ENCODE results near the gene RPS15A. TPM values are rescaled to one million over a fixed set of nuclear protein-coding genes. Genes with fewer than 3 reads are reported as not detected.

Gene RPS15A
- total RNA-seq, 4 donors from 2014 or later: 697 to 1,427 (median 1,125) TPM

DNA sequence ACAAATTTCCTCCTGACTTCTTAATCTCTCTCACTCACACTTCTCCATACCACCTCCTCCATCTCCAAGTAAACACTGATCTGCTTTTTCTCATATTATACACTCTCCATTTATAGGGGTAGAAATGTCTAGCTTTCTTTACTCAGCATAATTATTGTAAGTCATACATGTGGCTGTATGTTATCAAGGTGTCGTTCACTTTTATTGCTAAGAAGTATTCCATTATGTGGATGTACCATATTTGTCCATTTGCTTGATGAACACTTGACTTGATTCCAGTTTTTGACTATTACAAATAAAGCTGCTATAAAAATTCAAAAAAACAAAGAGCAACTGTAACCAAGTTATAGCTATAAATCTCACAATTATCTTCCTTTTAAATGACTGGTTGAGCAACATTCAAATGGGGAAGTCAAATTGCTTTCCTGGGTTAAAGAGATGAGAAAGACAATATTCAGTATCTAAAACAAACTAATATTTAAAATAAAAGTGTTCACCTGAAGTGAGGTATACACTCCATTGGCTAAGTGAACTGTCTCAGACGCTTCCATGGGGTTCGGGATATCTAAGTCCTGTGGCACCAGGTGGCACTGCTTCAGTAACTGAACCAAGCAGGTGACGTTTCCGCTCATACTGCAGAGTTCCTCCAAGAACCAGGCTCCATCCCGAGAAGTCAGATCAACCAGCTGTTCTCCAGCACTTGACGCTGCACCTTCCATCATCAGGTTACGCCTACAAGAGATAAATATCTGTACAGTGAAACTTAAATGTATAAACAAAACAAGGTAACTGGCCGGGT, 43.8 kb upstream of the RPS15A start:
- H3K27me3 ChIP-seq: no peaks in the 10 kb centered on the region
- no peak overlapping the region for H3K27ac ChIP-seq
- no peak for DNase-seq (ENCODE audit: low spot score in 2 of 2)
- TF ChIP-seq POLR2A (IDR thresholded peaks at IDR 0.05) (no peak), EP300 (IDR thresholded peaks at IDR 0.05) (no peak)
- TF ChIP-seq, protein P1, sequence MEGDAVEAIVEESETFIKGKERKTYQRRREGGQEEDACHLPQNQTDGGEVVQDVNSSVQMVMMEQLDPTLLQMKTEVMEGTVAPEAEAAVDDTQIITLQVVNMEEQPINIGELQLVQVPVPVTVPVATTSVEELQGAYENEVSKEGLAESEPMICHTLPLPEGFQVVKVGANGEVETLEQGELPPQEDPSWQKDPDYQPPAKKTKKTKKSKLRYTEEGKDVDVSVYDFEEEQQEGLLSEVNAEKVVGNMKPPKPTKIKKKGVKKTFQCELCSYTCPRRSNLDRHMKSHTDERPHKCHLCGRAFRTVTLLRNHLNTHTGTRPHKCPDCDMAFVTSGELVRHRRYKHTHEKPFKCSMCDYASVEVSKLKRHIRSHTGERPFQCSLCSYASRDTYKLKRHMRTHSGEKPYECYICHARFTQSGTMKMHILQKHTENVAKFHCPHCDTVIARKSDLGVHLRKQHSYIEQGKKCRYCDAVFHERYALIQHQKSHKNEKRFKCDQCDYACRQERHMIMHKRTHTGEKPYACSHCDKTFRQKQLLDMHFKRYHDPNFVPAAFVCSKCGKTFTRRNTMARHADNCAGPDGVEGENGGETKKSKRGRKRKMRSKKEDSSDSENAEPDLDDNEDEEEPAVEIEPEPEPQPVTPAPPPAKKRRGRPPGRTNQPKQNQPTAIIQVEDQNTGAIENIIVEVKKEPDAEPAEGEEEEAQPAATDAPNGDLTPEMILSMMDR (IDR thresholded peaks at IDR 0.05): no peak
- no peaks in the 10 kb centered on the region for H3K9me3 ChIP-seq
- no peaks in the 10 kb centered on the region for H3K4me1 ChIP-seq
- peaks cover 6 to 99% (median 22%) of the 10 kb centered on the region in 3 donors for H3K36me3 ChIP-seq
- no peak overlapping the region for H3K4me3 ChIP-seq
- WGBS, 2 donors: 92 to 95% methylated on average over 9 of the region's 9 CpGs

DNA sequence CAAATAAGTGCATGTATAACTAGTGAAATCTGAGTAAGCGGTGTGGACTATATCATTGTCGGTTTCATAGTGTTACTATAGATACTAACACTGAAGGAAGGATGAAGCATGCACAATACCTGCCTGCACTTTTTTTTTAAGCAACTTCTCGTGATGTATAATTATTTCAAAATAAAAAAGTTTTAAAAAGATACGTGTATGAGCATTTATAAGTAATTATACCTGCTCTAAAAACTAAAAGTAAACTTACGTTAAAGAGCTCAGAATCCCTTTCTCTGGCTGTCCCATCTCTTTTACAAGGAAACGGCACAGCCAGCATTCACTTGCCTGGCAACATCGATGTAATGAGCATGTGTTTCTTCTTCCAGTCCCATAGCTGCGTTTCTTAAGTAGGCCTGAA, 42.5 kb upstream of the RPS15A start:
- H3K27me3 ChIP-seq: no peaks in the 10 kb centered on the region
- H3K9me3 ChIP-seq: no peaks in the 10 kb centered on the region
- peaks cover 6 to 99% (median 16%) of the 10 kb centered on the region in 3 donors for H3K36me3 ChIP-seq
- TF ChIP-seq POLR2A (IDR thresholded peaks at IDR 0.05) (no peak), EP300 (IDR thresholded peaks at IDR 0.05) (no peak)
- TF ChIP-seq, protein P1 (IDR thresholded peaks at IDR 0.05): no peak
- DNase-seq (ENCODE audit: low spot score in 2 of 2): no peak
- no peak overlapping the region for H3K4me3 ChIP-seq
- WGBS, 2 donors: 90 to 91% methylated on average over 8 of the region's 8 CpGs
- H3K27ac ChIP-seq: no peak overlapping the region
- H3K4me1 ChIP-seq: no peaks in the 10 kb centered on the region

DNA sequence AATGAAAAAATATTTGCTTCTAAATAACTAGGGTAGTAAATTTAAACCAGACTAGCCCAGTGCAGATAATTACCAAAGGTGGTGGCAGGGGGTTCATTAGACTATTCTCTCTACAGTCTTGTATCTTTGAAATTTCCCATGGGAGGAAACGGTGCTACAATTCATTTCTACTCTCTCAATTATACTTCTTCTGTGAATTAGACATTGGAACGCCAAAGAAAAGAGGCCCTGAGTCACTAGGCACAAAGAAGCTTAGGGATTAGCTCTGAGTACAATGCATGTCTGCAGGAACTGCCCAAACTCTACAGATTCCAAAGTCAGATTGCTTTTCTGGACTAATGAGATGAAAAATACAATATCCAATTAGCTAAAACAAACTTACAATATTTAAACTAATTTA, 41.9 kb upstream of the RPS15A start:
- no peaks in the 10 kb centered on the region for H3K4me1 ChIP-seq
- no peaks in the 10 kb centered on the region for H3K27me3 ChIP-seq
- DNase-seq (ENCODE audit: low spot score in 2 of 2): no peak
- H3K4me3 ChIP-seq: no peak overlapping the region
- peaks cover 7 to 95% (median 13%) of the 10 kb centered on the region in 3 donors for H3K36me3 ChIP-seq
- H3K9me3 ChIP-seq: no peaks in the 10 kb centered on the region
- TF ChIP-seq, protein P1 (IDR thresholded peaks at IDR 0.05): no peak
- TF ChIP-seq EP300 (IDR thresholded peaks at IDR 0.05) (no peak), POLR2A (IDR thresholded peaks at IDR 0.05) (no peak)
- no peak overlapping the region for H3K27ac ChIP-seq
- 67 to 81% methylated on average over 2 of the region's 2 CpGs for WGBS, 2 donors

DNA sequence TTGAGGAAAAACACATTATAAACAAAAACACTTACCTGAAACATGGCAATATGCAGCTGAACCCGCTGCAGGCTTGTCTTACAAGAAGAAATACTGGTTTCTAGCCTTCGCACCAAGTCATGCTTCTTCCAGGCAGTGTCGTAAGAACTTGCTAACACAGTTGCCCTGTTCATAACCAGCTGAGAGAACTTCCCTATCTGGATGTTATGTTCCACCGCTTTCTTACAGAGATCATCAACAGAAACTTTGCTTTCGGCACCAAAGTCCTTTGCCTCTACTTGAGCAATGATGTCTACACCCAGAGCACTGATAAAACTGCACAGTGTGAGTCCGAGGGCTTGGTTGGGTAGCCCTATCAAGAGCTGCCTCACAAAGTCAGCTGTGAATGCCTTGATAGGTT, 39.1 kb upstream of the RPS15A start:
- no peaks in the 10 kb centered on the region for H3K4me1 ChIP-seq
- peaks cover 6 to 70% (median 10%) of the 10 kb centered on the region in 3 donors for H3K36me3 ChIP-seq
- H3K27me3 ChIP-seq: no peaks in the 10 kb centered on the region
- H3K27ac ChIP-seq: no peak overlapping the region
- no peak for DNase-seq (ENCODE audit: low spot score in 2 of 2)
- TF ChIP-seq, protein P1 (IDR thresholded peaks at IDR 0.05): no peak
- TF ChIP-seq POLR2A (IDR thresholded peaks at IDR 0.05) (no peak), EP300 (IDR thresholded peaks at IDR 0.05) (no peak)
- H3K9me3 ChIP-seq: no peaks in the 10 kb centered on the region
- no peak overlapping the region for H3K4me3 ChIP-seq
- 93% methylated on average over 6 of the region's 6 CpGs for WGBS, 2 donors

DNA sequence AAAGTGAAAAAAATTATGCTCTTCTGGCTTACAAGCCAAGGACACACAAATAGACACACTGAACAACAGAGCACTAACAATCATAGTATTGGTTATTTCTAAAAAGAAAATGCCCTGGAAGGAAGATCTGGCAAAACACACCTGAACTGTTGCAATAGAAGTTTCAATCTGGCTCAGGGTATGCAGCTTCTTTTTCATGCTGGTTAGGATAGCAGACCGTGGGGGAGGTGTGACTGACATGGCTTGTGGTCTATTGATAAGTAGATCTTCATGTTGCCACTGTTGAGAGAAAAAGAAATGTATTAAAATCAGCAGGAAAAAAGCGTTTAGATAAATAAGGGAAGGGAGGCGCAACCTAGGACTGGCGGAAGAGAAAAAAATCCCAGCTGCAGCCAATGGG, 37.8 kb upstream of the RPS15A start:
- no peak for DNase-seq (ENCODE audit: low spot score in 2 of 2)
- Histone ChIP-seq H3K36me3 (peaks cover 6 to 57% (median 10%) of the 10 kb centered on the region in 3 donors), H3K9me3 (no peaks in the 10 kb centered on the region), H3K27ac (no peak overlapping the region), H3K27me3 (no peaks in the 10 kb centered on the region), H3K4me3 (no peak overlapping the region), H3K4me1 (no peaks in the 10 kb centered on the region)
- no peak for TF ChIP-seq EP300 (IDR thresholded peaks at IDR 0.05)
- TF ChIP-seq, protein P1 (IDR thresholded peaks at IDR 0.05): no peak
- 90 to 92% methylated on average over 4 of the region's 4 CpGs for WGBS, 2 donors

Data from tibial nerve (tissue), 4 donors.